Adrenal gland (tissue), 5 donors: ENCODE measurements around the gene ERC2.

ENCODE experiments used
- POLR2A ChIP-seq, 2 donors: fragments of 450-650 bp; IDR thresholded peaks; one replicate each; pipeline ENCODE4 v1.6.1; 2017; ENCODE audit warnings: antibody characterized with exemption in 2 of 2, mild to moderate bottlenecking in 2 of 2, moderate library complexity in 1 of 2
- TF ChIP-seq, protein P1 (sequence below), 6 experiments: fragments of 450-650 bp in 4 of 6; fragments of 200-600 bp in 2 of 6; sonication (generic) in 1 of 6; IDR thresholded peaks; 1 replicate in 5 of 6; 2 replicates in 1 of 6; pipeline versions ENCODE4 v1.5.1 to v1.8.0; 2016 to 2021; ENCODE audit warnings: antibody characterized with exemption in 6 of 6, mild to moderate bottlenecking in 2 of 6, moderate library complexity in 1 of 6
- donor health status: DM: no; HTN: no; CAD: no.

DNA sequence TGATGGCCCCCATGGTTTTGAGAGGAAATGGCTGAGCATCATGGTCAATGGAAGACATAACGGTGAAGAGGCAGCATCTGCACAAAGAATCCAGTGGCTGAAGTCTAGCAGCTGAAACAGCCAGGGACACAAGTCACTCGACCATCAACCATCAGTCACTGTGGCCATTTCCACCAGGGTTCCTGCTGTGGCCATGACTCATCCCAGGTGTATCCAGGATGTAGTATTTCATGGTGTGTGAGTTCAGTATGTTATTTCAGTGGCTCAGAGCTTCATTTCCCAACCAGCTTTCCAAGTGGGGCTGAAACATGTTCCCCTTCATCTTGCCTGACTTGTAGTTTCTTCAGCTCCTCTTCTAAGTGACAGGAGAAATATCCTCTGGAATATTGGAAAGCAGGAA, 933.4 kb downstream of the ERC2 start:
- TF ChIP-seq, protein P1, sequence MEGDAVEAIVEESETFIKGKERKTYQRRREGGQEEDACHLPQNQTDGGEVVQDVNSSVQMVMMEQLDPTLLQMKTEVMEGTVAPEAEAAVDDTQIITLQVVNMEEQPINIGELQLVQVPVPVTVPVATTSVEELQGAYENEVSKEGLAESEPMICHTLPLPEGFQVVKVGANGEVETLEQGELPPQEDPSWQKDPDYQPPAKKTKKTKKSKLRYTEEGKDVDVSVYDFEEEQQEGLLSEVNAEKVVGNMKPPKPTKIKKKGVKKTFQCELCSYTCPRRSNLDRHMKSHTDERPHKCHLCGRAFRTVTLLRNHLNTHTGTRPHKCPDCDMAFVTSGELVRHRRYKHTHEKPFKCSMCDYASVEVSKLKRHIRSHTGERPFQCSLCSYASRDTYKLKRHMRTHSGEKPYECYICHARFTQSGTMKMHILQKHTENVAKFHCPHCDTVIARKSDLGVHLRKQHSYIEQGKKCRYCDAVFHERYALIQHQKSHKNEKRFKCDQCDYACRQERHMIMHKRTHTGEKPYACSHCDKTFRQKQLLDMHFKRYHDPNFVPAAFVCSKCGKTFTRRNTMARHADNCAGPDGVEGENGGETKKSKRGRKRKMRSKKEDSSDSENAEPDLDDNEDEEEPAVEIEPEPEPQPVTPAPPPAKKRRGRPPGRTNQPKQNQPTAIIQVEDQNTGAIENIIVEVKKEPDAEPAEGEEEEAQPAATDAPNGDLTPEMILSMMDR (IDR thresholded peaks at IDR 0.05) = no peak
- no peak for TF ChIP-seq POLR2A (IDR thresholded peaks at IDR 0.05)
